WERI-Rb-1 (cell line): ENCODE data around the gene DALRD3.

Experiments used
- DNase-seq: peaks from one replicate; pipeline ENCODE4 v3.0.0-alpha.2; 2020
- H3K27ac ChIP-seq: fragments of 250-450 bp; sonication (Bioruptor Pico); 2 replicates; pipeline ENCODE4 v1.5.1; 2020; ENCODE audit warnings: mild to moderate bottlenecking, moderate library complexity
- H3K27me3 ChIP-seq: fragments of 250-450 bp; sonication (Bioruptor Pico); 2 replicates; pipeline ENCODE4 v1.5.1; 2021; ENCODE audit warnings: mild to moderate bottlenecking, low read depth, moderate library complexity; ENCODE audit not compliant: insufficient read depth, severe bottlenecking
- H3K36me3 ChIP-seq: fragments of 250-450 bp; sonication (Bioruptor Pico); 2 replicates; pipeline ENCODE4 v1.5.1; 2020; ENCODE audit warnings: mild to moderate bottlenecking, moderate library complexity
- H3K4me3 ChIP-seq: 2 replicates; pipeline ENCODE4 v1.5.1; 2011; ENCODE audit warnings: low read depth, mild to moderate bottlenecking, control low read depth, low read length
- H3K9me3 ChIP-seq: fragments of 250-450 bp; sonication (Bioruptor Pico); 2 replicates; pipeline ENCODE4 v1.5.1; 2021; ENCODE audit warnings: mild to moderate bottlenecking, moderate library complexity; ENCODE audit not compliant: severe bottlenecking
- TF ChIP-seq, protein P1 (sequence below): IDR thresholded peaks from 2 replicates; pipeline ENCODE4 v1.5.1; 2011; ENCODE audit warnings: low read depth, mild to moderate bottlenecking, control low read depth, inconsistent platforms, low read length

Gene DALRD3

DNA sequence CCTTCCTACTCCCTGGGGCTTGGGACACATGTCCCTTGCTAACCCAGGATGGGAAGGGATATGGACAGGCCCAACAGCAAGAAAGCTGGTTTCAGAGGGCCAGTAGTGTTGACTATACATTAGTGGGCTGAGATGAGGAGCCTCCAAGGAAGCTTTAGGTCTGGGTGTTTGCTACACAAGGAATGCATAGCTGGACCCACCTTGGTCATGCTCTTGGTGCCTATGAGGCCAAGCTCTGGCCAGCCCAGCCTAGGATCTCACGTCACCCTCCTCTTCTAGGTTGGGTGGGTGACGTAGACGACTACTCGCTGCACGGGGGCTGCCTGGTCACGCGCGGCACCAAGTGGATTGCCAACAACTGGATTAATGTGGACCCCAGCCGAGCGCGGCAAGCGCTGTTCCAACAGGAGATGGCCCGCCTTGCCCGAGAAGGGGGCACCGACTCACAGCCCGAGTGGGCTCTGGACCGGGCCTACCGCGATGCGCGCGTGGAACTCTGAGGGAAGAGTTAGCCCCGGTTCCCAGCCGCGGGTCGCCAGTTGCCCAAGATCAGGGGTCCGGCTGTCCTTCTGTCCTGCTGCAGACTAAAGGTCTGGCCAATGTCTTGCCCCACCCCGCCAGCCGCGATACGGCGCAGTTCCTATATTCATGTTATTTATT lies 11.8 kb downstream of the DALRD3 start:
- TF ChIP-seq, protein P1, sequence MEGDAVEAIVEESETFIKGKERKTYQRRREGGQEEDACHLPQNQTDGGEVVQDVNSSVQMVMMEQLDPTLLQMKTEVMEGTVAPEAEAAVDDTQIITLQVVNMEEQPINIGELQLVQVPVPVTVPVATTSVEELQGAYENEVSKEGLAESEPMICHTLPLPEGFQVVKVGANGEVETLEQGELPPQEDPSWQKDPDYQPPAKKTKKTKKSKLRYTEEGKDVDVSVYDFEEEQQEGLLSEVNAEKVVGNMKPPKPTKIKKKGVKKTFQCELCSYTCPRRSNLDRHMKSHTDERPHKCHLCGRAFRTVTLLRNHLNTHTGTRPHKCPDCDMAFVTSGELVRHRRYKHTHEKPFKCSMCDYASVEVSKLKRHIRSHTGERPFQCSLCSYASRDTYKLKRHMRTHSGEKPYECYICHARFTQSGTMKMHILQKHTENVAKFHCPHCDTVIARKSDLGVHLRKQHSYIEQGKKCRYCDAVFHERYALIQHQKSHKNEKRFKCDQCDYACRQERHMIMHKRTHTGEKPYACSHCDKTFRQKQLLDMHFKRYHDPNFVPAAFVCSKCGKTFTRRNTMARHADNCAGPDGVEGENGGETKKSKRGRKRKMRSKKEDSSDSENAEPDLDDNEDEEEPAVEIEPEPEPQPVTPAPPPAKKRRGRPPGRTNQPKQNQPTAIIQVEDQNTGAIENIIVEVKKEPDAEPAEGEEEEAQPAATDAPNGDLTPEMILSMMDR: no peak
- H3K27me3 ChIP-seq: no peaks in the 10 kb centered on the region
- H3K9me3 ChIP-seq: no peaks in the 10 kb centered on the region
- DNase-seq: no peak
- peaks cover 25% of the 10 kb centered on the region for H3K36me3 ChIP-seq
- H3K27ac ChIP-seq: peak overlapping the region; percentile 97
- H3K4me3 ChIP-seq: peak overlapping the region; percentile 74

DNA sequence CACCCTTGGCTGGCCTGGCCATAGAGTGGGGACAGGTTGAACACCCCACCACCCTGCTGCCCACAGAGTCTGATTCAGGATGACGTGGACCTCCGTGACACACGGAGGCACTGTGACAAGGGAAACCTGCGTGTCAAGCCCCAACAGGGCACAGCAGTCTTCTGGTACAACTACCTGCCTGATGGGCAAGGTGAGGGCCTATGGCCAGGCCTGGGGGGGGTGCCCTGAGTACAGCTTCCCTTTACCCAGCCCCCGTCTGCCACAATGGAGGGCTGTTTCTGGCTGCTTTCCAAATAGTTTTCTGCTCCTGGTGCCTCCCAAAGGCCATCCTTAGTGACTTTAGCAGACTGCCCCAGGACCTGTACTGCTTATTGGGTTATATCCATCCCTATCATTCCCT lies 12.4 kb downstream of the DALRD3 start:
- peak overlapping the region; percentile 97 for H3K27ac ChIP-seq
- no peaks in the 10 kb centered on the region for H3K9me3 ChIP-seq
- H3K4me3 ChIP-seq: peak overlapping the region; percentile 74
- no peaks in the 10 kb centered on the region for H3K27me3 ChIP-seq
- no peak for DNase-seq
- TF ChIP-seq, protein P1: no peak
- peaks cover 23% of the 10 kb centered on the region for H3K36me3 ChIP-seq

DNA sequence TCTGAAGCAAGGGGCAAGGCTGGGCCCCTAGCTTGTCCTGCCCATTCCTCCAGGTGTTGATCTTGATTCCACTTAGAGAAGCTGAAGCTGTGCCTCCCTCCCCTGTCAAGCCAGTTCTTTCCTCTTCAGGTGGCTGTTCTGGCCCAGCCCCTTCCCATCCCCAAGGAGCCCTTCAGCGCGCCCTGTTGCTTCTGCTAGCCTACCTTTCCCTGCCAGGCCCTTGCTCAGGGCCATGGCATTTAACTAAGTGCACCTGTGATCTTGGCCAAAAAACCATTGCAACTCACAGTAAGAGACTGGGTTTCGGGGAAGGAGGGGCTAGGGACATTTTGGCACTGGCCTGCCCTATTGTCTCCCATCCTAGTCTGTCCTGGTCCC lies 13.1 kb downstream of the DALRD3 start:
- DNase-seq: no peak
- Histone ChIP-seq H3K9me3 (no peaks in the 10 kb centered on the region), H3K4me3 (no peak overlapping the region), H3K36me3 (peaks cover 23% of the 10 kb centered on the region), H3K27ac (no peak overlapping the region), H3K27me3 (no peaks in the 10 kb centered on the region)
- TF ChIP-seq, protein P1: no peak

DNA sequence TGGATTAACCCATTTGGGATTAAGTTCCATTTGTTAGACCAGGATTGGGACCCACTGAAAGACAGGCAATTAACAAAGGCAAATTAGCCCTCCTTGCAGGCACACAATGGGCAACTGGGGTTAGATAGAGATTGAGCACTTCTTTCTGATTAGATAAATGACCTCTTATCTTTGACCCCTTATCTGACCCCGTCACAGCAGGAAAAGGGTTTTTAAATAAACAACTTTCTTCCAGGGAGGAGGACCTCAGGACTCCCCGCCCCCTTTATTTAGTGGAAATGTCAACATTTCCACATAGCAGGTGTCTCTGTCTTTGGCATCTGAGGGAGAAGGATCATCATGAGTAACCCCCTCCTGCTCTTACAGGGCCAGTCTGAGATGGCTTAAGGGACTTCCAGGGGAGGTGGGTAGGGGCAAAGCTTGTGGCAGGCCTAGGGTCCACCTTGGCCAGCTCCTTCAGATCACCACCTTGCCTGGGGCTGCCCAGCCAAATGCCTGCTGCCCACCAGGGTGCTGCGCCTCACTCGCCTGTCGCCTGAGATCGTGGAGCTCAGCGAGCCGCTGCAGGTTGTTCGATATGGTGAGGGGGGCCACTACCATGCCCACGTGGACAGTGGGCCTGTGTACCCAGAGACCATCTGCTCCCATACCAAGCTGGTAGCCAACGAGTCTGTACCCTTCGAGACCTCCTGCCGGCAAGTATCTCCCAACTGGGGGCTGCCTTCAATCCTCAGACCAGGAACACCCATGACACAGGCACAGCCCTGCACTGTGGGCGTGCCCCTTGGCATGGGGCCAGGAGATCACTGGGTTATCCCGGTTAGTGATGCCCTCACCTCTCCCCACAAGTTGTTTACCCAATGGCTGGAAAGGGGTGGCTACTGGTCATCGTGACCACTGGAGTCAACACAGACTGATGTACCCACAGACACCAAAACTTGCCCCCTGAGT lies 13.8 kb downstream of the DALRD3 start:
- DNase-seq: no peak
- peaks cover 17% of the 10 kb centered on the region for H3K36me3 ChIP-seq
- TF ChIP-seq, protein P1: no peak
- no peak overlapping the region for H3K4me3 ChIP-seq
- H3K27me3 ChIP-seq: no peaks in the 10 kb centered on the region
- H3K27ac ChIP-seq: no peak overlapping the region
- H3K9me3 ChIP-seq: no peaks in the 10 kb centered on the region

DNA sequence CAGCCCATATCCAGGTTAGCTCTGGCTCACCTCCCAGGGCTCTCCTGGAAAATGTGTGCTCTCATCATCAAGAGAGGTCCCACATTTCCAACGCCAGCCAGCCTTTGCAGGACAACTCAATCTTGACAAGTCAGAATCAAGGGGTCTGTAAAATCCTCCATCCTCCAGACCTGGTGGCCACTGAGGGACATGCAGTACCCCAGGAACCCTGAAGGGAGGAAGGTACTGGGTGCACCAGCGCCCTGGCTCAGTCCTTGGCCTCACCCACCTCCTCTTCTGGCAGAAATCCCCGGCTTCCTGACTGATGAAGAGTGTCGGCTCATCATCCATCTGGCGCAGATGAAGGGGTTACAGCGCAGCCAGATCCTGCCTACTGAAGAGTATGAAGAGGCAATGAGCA lies 17.2 kb downstream of the DALRD3 start:
- 0 out of 2 replicates have a peak overlapping the region, but pooled peaks have one; percentile 6 for H3K27ac ChIP-seq
- no peaks in the 10 kb centered on the region for H3K9me3 ChIP-seq
- H3K36me3 ChIP-seq: peaks cover 4% of the 10 kb centered on the region
- no peaks in the 10 kb centered on the region for H3K27me3 ChIP-seq
- DNase-seq: no peak
- TF ChIP-seq, protein P1: 0 out of 2 replicates have a peak, but pooled peaks have one; percentile 4
- H3K4me3 ChIP-seq: no peak overlapping the region
